Measurements from ENCODE around the gene AMDHD1. TPM values are rescaled to one million over a fixed set of nuclear protein-coding genes. Genes with fewer than 3 reads are reported as not detected.
A peak's percentile ranks its signal among the peaks of the same experiment; 100 is the strongest.

Gene AMDHD1
- total RNA-seq, 3 donors from 2014 or later, result 0.98 to 2.8 (median 1.3) TPM

DNA sequence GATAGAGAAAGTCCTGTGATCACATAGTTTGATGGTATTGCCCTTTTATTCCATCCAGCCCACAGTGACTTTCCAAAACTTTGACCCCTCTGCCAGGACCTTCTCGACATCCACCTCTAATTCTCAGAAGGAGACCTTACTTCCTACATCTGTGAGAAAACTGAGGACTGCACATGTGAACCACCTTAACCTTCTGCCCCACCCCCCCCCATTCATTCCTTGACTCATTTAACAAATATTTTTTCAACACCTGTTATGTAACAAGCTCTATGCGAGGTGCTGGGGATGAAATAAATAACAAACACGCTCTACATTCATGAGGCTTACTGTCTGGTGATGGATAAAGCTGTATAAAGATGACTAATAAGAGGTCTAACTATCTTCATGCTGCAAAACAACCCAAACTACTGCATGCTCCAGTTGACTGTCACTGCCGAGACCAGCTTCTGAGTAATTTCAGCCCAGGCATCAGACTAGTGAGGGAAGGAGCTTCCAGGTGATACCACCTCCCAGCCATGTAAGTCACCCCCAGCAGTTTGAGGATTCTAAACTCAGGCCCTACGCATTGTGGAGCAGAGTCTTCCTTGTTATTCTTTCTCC, 54.9 kb downstream of the AMDHD1 start:
- Histone ChIP-seq H3K27me3 (no peaks in the 10 kb centered on the region), H3K4me1 (no peaks in the 10 kb centered on the region), H3K9me3 (no peaks in the 10 kb centered on the region), H3K4me3 (no peak overlapping the region), H3K36me3 (peaks cover 7% of the 10 kb centered on the region), H3K27ac (no peak overlapping the region)
- intact Hi-C loops (cut with DNase I; ENCODE audit: low total_unique reads), result loop anchor here (2.0 kb wide), 2 partner anchors 27 to 39 kb away; no protein-coding TSS in a partner anchor
- no peak for TF ChIP-seq POLR2AphosphoS5 (IDR thresholded peaks at IDR 0.05)
- TF ChIP-seq POLR2A (IDR thresholded peaks at IDR 0.05), result no peak
- TF ChIP-seq, protein P1, sequence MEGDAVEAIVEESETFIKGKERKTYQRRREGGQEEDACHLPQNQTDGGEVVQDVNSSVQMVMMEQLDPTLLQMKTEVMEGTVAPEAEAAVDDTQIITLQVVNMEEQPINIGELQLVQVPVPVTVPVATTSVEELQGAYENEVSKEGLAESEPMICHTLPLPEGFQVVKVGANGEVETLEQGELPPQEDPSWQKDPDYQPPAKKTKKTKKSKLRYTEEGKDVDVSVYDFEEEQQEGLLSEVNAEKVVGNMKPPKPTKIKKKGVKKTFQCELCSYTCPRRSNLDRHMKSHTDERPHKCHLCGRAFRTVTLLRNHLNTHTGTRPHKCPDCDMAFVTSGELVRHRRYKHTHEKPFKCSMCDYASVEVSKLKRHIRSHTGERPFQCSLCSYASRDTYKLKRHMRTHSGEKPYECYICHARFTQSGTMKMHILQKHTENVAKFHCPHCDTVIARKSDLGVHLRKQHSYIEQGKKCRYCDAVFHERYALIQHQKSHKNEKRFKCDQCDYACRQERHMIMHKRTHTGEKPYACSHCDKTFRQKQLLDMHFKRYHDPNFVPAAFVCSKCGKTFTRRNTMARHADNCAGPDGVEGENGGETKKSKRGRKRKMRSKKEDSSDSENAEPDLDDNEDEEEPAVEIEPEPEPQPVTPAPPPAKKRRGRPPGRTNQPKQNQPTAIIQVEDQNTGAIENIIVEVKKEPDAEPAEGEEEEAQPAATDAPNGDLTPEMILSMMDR (IDR thresholded peaks at IDR 0.05), result no peak
- no peak for DNase-seq (ENCODE audit: low spot score in 2 of 2)

DNA sequence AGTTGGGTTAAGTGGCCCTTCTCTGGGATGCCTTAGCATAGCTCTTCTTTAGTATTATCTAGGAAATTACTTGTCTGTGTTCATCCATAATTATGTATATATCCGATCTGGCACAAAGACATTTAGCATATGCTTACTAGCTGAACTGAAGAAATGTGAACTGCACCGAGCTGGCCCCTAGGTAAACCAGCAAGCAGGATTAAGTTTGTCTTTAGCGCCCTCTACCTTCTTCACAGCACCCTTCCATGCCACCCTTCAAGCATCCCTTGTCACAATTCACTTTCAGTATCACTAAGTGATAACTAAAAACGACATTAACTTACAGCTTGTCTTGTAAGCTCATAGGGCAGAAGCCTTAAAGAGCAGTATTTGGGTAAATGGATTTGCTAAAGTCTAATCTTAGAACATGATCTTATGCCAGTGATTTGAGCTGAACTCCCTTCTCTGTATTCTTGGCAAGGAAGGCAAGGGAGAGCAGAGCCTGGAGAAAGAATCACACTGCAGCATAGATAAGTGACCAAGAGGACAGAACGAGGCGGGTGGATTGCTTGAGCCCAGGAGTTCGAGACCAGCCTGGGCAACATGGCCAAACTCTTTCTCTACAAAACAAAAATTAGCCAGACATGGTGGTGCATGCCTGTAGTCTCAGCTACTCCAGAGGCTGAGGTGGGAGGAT, 55.6 kb downstream of the AMDHD1 start:
- Histone ChIP-seq H3K4me1 (no peaks in the 10 kb centered on the region), H3K27ac (no peak overlapping the region), H3K27me3 (no peaks in the 10 kb centered on the region), H3K9me3 (no peaks in the 10 kb centered on the region), H3K4me3 (no peak overlapping the region), H3K36me3 (peaks cover 7% of the 10 kb centered on the region)
- TF ChIP-seq, protein P1 (IDR thresholded peaks at IDR 0.05), result peak; percentile 22 to 65 (median 61)
- TF ChIP-seq POLR2AphosphoS5 (IDR thresholded peaks at IDR 0.05), result no peak
- no peak for TF ChIP-seq POLR2A (IDR thresholded peaks at IDR 0.05)
- DNase-seq (ENCODE audit: low spot score in 2 of 2), result no peak
- intact Hi-C loops (cut with DNase I; ENCODE audit: low total_unique reads), result loop anchor here (2.0 kb wide), 1 partner anchor 28 kb away; no protein-coding TSS in a partner anchor

DNA sequence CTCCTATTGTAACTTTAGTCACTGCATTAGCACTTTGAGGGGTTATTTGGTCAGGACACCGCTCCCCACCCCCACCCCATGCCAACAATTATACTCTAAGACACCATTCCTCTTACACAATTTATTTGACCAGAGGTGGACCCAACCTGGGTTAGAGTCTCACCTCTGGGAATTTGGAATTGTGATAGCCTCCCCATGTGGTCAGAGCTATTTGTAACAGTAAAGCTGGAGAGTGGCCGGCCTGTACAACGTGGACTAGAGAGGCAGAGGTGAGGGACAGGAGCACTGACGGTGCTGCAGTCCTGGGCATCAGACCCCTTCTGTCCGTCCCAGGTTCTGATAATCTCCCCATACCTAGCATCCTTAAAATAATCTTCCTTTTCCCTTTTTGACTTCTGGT, 56.4 kb downstream of the AMDHD1 start:
- TF ChIP-seq, protein P1 (IDR thresholded peaks at IDR 0.05), result no peak
- TF ChIP-seq POLR2AphosphoS5 (IDR thresholded peaks at IDR 0.05) (no peak), POLR2A (IDR thresholded peaks at IDR 0.05) (no peak)
- Histone ChIP-seq H3K9me3 (no peaks in the 10 kb centered on the region), H3K4me1 (no peaks in the 10 kb centered on the region), H3K27me3 (no peaks in the 10 kb centered on the region), H3K27ac (no peak overlapping the region), H3K4me3 (no peak overlapping the region), H3K36me3 (peaks cover 7% of the 10 kb centered on the region)
- intact Hi-C loops (cut with DNase I; ENCODE audit: low total_unique reads), result loop anchor here (2.0 kb wide), 1 partner anchor 29 kb away; no protein-coding TSS in a partner anchor
- DNase-seq (ENCODE audit: low spot score in 2 of 2), result no peak

DNA sequence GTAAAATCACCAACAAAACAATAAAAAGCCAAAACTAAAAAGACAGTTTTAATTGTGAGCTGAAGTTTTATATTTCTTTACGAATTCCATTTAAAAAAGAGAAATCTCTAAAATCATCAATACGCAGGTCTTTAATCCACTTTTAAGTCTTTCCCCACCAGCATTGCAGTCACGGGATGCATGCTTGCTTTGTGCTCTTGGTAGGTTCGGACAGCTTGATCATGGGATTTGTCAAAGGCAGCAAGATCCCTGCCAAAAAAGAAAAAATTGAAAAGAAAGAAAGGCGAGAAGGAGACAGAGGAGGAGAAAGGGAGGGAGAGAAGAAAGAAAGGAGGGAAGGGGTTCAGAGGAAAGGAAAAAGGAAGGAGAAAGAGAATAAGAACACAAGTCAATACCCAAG, 57.7 kb downstream of the AMDHD1 start:
- Histone ChIP-seq H3K27me3 (no peaks in the 10 kb centered on the region), H3K36me3 (peaks cover 7% of the 10 kb centered on the region), H3K4me1 (no peaks in the 10 kb centered on the region), H3K27ac (no peak overlapping the region), H3K4me3 (no peak overlapping the region), H3K9me3 (no peaks in the 10 kb centered on the region)
- TF ChIP-seq POLR2AphosphoS5 (IDR thresholded peaks at IDR 0.05), result no peak
- no peak for TF ChIP-seq POLR2A (IDR thresholded peaks at IDR 0.05)
- TF ChIP-seq, protein P1 (IDR thresholded peaks at IDR 0.05), result no peak
- intact Hi-C loops (cut with DNase I; ENCODE audit: low total_unique reads), result no loop called here
- DNase-seq (ENCODE audit: low spot score in 2 of 2), result no peak

DNA sequence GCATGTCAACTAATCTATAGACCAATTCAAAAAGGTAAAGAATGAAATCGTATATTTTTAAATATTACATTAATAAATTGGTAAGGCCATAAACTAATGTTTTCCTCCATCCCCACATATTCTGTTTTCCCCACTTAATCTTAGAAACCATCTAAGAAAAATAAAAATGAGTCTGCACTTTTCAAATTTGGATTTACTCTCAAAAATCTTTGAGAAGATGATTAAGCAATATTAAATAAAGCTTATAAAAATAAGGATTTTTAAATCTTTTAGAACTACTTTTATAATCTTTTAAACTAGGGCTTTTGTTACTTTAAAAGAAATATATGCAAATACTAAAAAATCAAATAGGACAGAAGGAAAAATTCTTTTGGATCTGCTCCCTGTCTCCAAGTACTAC, 63.6 kb downstream of the AMDHD1 start:
- intact Hi-C loops (cut with DNase I; ENCODE audit: low total_unique reads), result no loop called here
- H3K27ac ChIP-seq, result no peak overlapping the region
- no peaks in the 10 kb centered on the region for H3K27me3 ChIP-seq
- no peaks in the 10 kb centered on the region for H3K9me3 ChIP-seq
- TF ChIP-seq, protein P1 (IDR thresholded peaks at IDR 0.05), result no peak
- TF ChIP-seq POLR2A (IDR thresholded peaks at IDR 0.05) (no peak), POLR2AphosphoS5 (IDR thresholded peaks at IDR 0.05) (no peak)
- H3K4me1 ChIP-seq, result no peaks in the 10 kb centered on the region
- peaks cover 22% of the 10 kb centered on the region for H3K36me3 ChIP-seq
- no peak overlapping the region for H3K4me3 ChIP-seq
- no peak for DNase-seq (ENCODE audit: low spot score in 2 of 2)
